Fibroblast of lung (primary cell): ENCODE data around the gene STRBP. TPM values are rescaled to one million over a fixed set of nuclear protein-coding genes. Genes with fewer than 3 reads are reported as not detected.

ENCODE experiments used
- DNase-seq, 2 donors: peaks; one replicate each; pipeline versions ENCODE4 v3.0.0 to v3.0.0-alpha.2; 2010; ENCODE audit warnings: low read depth in 2 of 2
- H2AFZ ChIP-seq: 2 replicates; pipeline ENCODE4 v1.5.1; 2012; ENCODE audit warnings: low read length, control low read depth, inconsistent platforms
- H3K27ac ChIP-seq: 2 replicates; pipeline ENCODE4 v1.5.1; 2011; ENCODE audit warnings: low read length, control low read depth; ENCODE audit not compliant: insufficient read depth
- H3K27me3 ChIP-seq: 2 replicates; pipeline ENCODE4 v1.5.1; 2011; ENCODE audit warnings: mild to moderate bottlenecking, low read length; ENCODE audit not compliant: control insufficient read depth, insufficient read depth
- H3K36me3 ChIP-seq: 2 replicates; pipeline ENCODE4 v1.5.1; 2011; ENCODE audit warnings: low read length; ENCODE audit not compliant: control insufficient read depth, insufficient read depth
- H3K4me1 ChIP-seq: 2 replicates; pipeline ENCODE4 v1.5.1; 2011; ENCODE audit warnings: low read length; ENCODE audit not compliant: control insufficient read depth, insufficient read depth; ENCODE audit errors: extremely low read depth
- H3K4me2 ChIP-seq: 2 replicates; pipeline ENCODE4 v1.5.1; 2011; ENCODE audit warnings: low read length, control low read depth; ENCODE audit not compliant: insufficient read depth; ENCODE audit errors: extremely low read depth
- H3K4me3 ChIP-seq, 4 experiments: fragments of 200-600 bp in 1 of 4; sonication (generic) in 1 of 4; replicated peaks in 1 of 4; 2 replicates each; pipeline ENCODE4 v1.5.1; 2011 to 2016; ENCODE audit warnings: low read length in 4 of 4, low read depth in 3 of 4, mild to moderate bottlenecking in 3 of 4, control low read depth in 2 of 4, inconsistent platforms in 1 of 4, mixed read lengths in 1 of 4; ENCODE audit not compliant: insufficient read depth in 1 of 4; ENCODE audit errors: control extremely low read depth in 1 of 4
- H3K79me2 ChIP-seq: 2 replicates; pipeline ENCODE4 v1.5.1; 2012; ENCODE audit warnings: mild to moderate bottlenecking, low read length, inconsistent platforms; ENCODE audit not compliant: control insufficient read depth, insufficient read depth
- H3K9ac ChIP-seq: 2 replicates; pipeline ENCODE4 v1.5.1; 2011; ENCODE audit warnings: mild to moderate bottlenecking, low read length, control low read depth; ENCODE audit not compliant: insufficient read depth
- H3K9me3 ChIP-seq: 2 replicates; pipeline ENCODE4 v1.5.1; 2012; ENCODE audit warnings: low read depth, low read length; ENCODE audit not compliant: control insufficient read depth, insufficient read depth
- H4K20me1 ChIP-seq: 2 replicates; pipeline ENCODE4 v1.5.1; 2011; ENCODE audit warnings: low read length; ENCODE audit not compliant: control insufficient read depth, insufficient read depth; ENCODE audit errors: extremely low read depth
- EZH2 ChIP-seq: IDR thresholded peaks from 2 replicates; pipeline ENCODE4 v1.5.1; 2012; ENCODE audit warnings: low read length, control low read depth, mild to moderate bottlenecking; ENCODE audit errors: missing control alignments
- polyA plus RNA-seq, 2 donors: library from polyadenylated mRNA; depleted of rRNA in 1 of 2; stranded (reverse) in 1 of 2; unstranded in 1 of 2; fragments of >200 nt; gene quantifications; 2 replicates each; pipeline ENCODE4 v1.2.1, GENCODE V29; 2011 to 2012; ENCODE audit warnings: missing spikeins in 1 of 2
- total RNA-seq: library from RNA; depleted of rRNA; stranded (reverse); fragments of >200 nt; gene quantifications from 2 replicates; pipeline ENCODE4 v1.2.1, GENCODE V29; 2014
- TF ChIP-seq, protein P1 (sequence below), 2 donors: IDR thresholded peaks in 1 of 2; conservative IDR thresholded peaks in 1 of 2; 1 replicate in 1 of 2; 2 replicates in 1 of 2; pipeline ENCODE4 v1.5.1; 2011 to 2012; ENCODE audit warnings: low read length in 2 of 2, control low read depth in 1 of 2, inconsistent platforms in 1 of 2, low read depth in 1 of 2, mild to moderate bottlenecking in 1 of 2

Gene STRBP
- total and polyA plus RNA-seq, 2 donors (not counting 1 experiment from before 2014, with no cell fraction given) = 3.3 to 5.9 TPM

- H3K27me3 ChIP-seq = no peaks in the 10 kb centered on the region
- H3K9ac ChIP-seq = no peak overlapping the region
- no peaks in the 10 kb centered on the region for H3K79me2 ChIP-seq
- no peak overlapping the region for H3K4me3 ChIP-seq
- H3K9me3 ChIP-seq = no peaks in the 10 kb centered on the region
- no peak overlapping the region for H3K27ac ChIP-seq
- H4K20me1 ChIP-seq = no peaks in the 10 kb centered on the region
- DNase-seq = no peak
- TF ChIP-seq, protein P1, sequence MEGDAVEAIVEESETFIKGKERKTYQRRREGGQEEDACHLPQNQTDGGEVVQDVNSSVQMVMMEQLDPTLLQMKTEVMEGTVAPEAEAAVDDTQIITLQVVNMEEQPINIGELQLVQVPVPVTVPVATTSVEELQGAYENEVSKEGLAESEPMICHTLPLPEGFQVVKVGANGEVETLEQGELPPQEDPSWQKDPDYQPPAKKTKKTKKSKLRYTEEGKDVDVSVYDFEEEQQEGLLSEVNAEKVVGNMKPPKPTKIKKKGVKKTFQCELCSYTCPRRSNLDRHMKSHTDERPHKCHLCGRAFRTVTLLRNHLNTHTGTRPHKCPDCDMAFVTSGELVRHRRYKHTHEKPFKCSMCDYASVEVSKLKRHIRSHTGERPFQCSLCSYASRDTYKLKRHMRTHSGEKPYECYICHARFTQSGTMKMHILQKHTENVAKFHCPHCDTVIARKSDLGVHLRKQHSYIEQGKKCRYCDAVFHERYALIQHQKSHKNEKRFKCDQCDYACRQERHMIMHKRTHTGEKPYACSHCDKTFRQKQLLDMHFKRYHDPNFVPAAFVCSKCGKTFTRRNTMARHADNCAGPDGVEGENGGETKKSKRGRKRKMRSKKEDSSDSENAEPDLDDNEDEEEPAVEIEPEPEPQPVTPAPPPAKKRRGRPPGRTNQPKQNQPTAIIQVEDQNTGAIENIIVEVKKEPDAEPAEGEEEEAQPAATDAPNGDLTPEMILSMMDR (conservative IDR thresholded peaks at IDR 0.05 in 1 of 2, IDR thresholded peaks at IDR 0.05 in 1 of 2; ENCODE audit: low read depth in 1 of 2, low read length in 2 of 2) = no peak
- no peak for TF ChIP-seq EZH2
- no peaks in the 10 kb centered on the region for H3K36me3 ChIP-seq
- no peaks in the 10 kb centered on the region for H3K4me1 ChIP-seq
- H2AFZ ChIP-seq = no peak overlapping the region
- H3K4me2 ChIP-seq = no peak overlapping the region
Measured at GRCh38 chr9:123286324-123286723, 17.9 kb upstream of the STRBP start.

DNA sequence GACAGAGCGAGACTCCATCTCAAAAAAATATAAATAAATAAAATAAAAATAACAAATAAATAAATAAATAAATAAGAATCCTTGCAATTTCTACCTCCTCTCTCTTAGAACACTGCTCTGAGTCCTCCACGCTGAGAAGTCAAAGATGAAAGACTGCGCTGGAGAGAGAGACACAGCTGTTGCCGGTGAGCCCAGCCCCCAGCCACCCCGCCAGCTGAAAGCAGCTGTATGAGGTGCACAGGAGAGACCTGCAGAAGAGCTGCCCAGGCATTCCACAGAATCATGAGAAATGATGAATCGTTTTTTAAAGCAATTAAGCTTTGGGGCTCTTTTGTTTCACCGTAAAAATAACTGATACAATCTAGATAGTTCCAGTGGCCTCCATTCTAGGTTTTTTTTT is 16.3 kb upstream of the STRBP start:
- TF ChIP-seq EZH2 = no peak
- TF ChIP-seq, protein P1 (conservative IDR thresholded peaks at IDR 0.05 in 1 of 2, IDR thresholded peaks at IDR 0.05 in 1 of 2; ENCODE audit: low read depth in 1 of 2, low read length in 2 of 2) = no peak
- Histone ChIP-seq H3K4me1 (no peaks in the 10 kb centered on the region), H3K9ac (no peak overlapping the region), H3K36me3 (no peaks in the 10 kb centered on the region), H3K9me3 (no peaks in the 10 kb centered on the region), H2AFZ (no peak overlapping the region), H4K20me1 (no peaks in the 10 kb centered on the region), H3K79me2 (no peaks in the 10 kb centered on the region), H3K27me3 (no peaks in the 10 kb centered on the region), H3K27ac (no peak overlapping the region), H3K4me3 (no peak overlapping the region), H3K4me2 (no peak overlapping the region)
- no peak for DNase-seq

GRCh38 chr9:123283455-123283854 is 15.1 kb upstream of the STRBP start:
- Histone ChIP-seq H3K4me2 (no peak overlapping the region), H3K27me3 (no peaks in the 10 kb centered on the region), H3K4me1 (no peaks in the 10 kb centered on the region), H3K4me3 (no peak overlapping the region), H4K20me1 (no peaks in the 10 kb centered on the region), H3K9ac (no peak overlapping the region), H3K36me3 (no peaks in the 10 kb centered on the region), H3K79me2 (no peaks in the 10 kb centered on the region), H2AFZ (no peak overlapping the region), H3K27ac (no peak overlapping the region), H3K9me3 (no peaks in the 10 kb centered on the region)
- TF ChIP-seq, protein P1 (conservative IDR thresholded peaks at IDR 0.05 in 1 of 2, IDR thresholded peaks at IDR 0.05 in 1 of 2; ENCODE audit: low read depth in 1 of 2, low read length in 2 of 2) = no peak
- TF ChIP-seq EZH2 = no peak
- DNase-seq = no peak
